ENCODE measurements around the gene SEMA3B. TPM values are rescaled to one million over a fixed set of nuclear protein-coding genes. Genes with fewer than 3 reads are reported as not detected.

SEMA3B gene
- total RNA-seq, 1 experiment from 2014 or later, result 21.8 TPM

- Mint-ChIP-seq H3K9me3 (ENCODE audit: unreplicated experiment) (no peaks in the 10 kb centered on the region), H3K36me3 (ENCODE audit: insufficient read depth, unreplicated experiment) (peaks cover 28% of the 10 kb centered on the region), H3K27ac (ENCODE audit: unreplicated experiment) (no peak overlapping the region), H3K27me3 (ENCODE audit: insufficient read depth, unreplicated experiment) (no peaks in the 10 kb centered on the region), H3K4me3 (ENCODE audit: unreplicated experiment) (no peak overlapping the region), H3K4me1 (ENCODE audit: low read depth, unreplicated experiment) (peaks cover 22% of the 10 kb centered on the region)
- intact Hi-C loops (cut with micrococcal nuclease; ENCODE audit: unreplicated experiment), result no loop called here
- ChIA-PET CTCF (no interaction called here), POLR2A (no interaction called here)
- H3K4me3 ChIP-seq (ENCODE audit: low read depth, low read length), result no peak overlapping the region
- H3K4me1 ChIP-seq, result peaks cover 19% of the 10 kb centered on the region
- no peak for DNase-seq
- no peak for TF ChIP-seq CTCF (IDR thresholded peaks at IDR 0.05; ENCODE audit: insufficient read depth in 1 of 2, low read depth in 1 of 2, low read length in 1 of 2, severe bottlenecking in 1 of 2, unreplicated experiment in 1 of 2)
- H3K27me3 ChIP-seq (replicated peaks; ENCODE audit: control insufficient read depth, insufficient read depth, low read length), result no peaks in the 10 kb centered on the region
- no peaks in the 10 kb centered on the region for H3K36me3 ChIP-seq (ENCODE audit: control insufficient read depth, insufficient read depth, low read length)
- no TSS peak for BruUV-seq (replicated peaks)
- H3K9me3 ChIP-seq, result no peaks in the 10 kb centered on the region
Observed at GRCh38 chr3:50295553-50296431, 26.8 kb downstream of the SEMA3B start.

- no peaks in the 10 kb centered on the region for H3K36me3 ChIP-seq (ENCODE audit: control insufficient read depth, insufficient read depth, low read length)
- Mint-ChIP-seq H3K36me3 (ENCODE audit: insufficient read depth, unreplicated experiment) (peaks cover 19% of the 10 kb centered on the region), H3K4me3 (ENCODE audit: unreplicated experiment) (no peak overlapping the region), H3K9me3 (ENCODE audit: unreplicated experiment) (no peaks in the 10 kb centered on the region), H3K27me3 (ENCODE audit: insufficient read depth, unreplicated experiment) (no peaks in the 10 kb centered on the region), H3K27ac (ENCODE audit: unreplicated experiment) (no peak overlapping the region), H3K4me1 (ENCODE audit: low read depth, unreplicated experiment) (peaks cover 16% of the 10 kb centered on the region)
- peaks cover 19% of the 10 kb centered on the region for H3K4me1 ChIP-seq
- no peak overlapping the region for H3K4me3 ChIP-seq (ENCODE audit: low read depth, low read length)
- no TSS peak for BruUV-seq (replicated peaks)
- POLR2A ChIA-PET, result no interaction called here
- DNase-seq, result no peak
- intact Hi-C loops (cut with micrococcal nuclease; ENCODE audit: unreplicated experiment), result no loop called here
- CTCF ChIA-PET, result no interaction called here
- H3K27me3 ChIP-seq (replicated peaks; ENCODE audit: control insufficient read depth, insufficient read depth, low read length), result no peaks in the 10 kb centered on the region
- no peak for TF ChIP-seq CTCF (IDR thresholded peaks at IDR 0.05; ENCODE audit: insufficient read depth in 1 of 2, low read depth in 1 of 2, low read length in 1 of 2, severe bottlenecking in 1 of 2, unreplicated experiment in 1 of 2)
- H3K9me3 ChIP-seq, result no peaks in the 10 kb centered on the region
Observed at GRCh38 chr3:50296721-50297383, 27.9 kb downstream of the SEMA3B start.

- intact Hi-C loops (cut with micrococcal nuclease; ENCODE audit: unreplicated experiment), result no loop called here
- H3K9me3 ChIP-seq, result no peaks in the 10 kb centered on the region
- no peak overlapping the region for H3K4me3 ChIP-seq (ENCODE audit: low read depth, low read length)
- ChIA-PET CTCF (no interaction called here), POLR2A (no interaction called here)
- no peaks in the 10 kb centered on the region for H3K9me3 Mint-ChIP-seq (ENCODE audit: unreplicated experiment)
- TF ChIP-seq CTCF (IDR thresholded peaks at IDR 0.05; ENCODE audit: insufficient read depth in 1 of 2, low read depth in 1 of 2, low read length in 1 of 2, severe bottlenecking in 1 of 2, unreplicated experiment in 1 of 2), result no peak
- no peak overlapping the region for H3K4me3 Mint-ChIP-seq (ENCODE audit: unreplicated experiment)
- H3K27me3 Mint-ChIP-seq (ENCODE audit: insufficient read depth, unreplicated experiment), result no peaks in the 10 kb centered on the region
- H3K27me3 ChIP-seq (replicated peaks; ENCODE audit: control insufficient read depth, insufficient read depth, low read length), result no peaks in the 10 kb centered on the region
- H3K4me1 Mint-ChIP-seq (ENCODE audit: low read depth, unreplicated experiment), result peaks cover 15% of the 10 kb centered on the region
- BruUV-seq (replicated peaks), result no TSS peak
- H3K27ac Mint-ChIP-seq (ENCODE audit: unreplicated experiment), result no peak overlapping the region
- H3K36me3 ChIP-seq (ENCODE audit: control insufficient read depth, insufficient read depth, low read length), result no peaks in the 10 kb centered on the region; the same call in 1 of the 2 replicates
- peak in 1 of 2 experiments; percentile 26 for DNase-seq
- peaks cover 19% of the 10 kb centered on the region for H3K4me1 ChIP-seq
- H3K36me3 Mint-ChIP-seq (ENCODE audit: insufficient read depth, unreplicated experiment), result peaks cover 15% of the 10 kb centered on the region
Observed at GRCh38 chr3:50297384-50297775, 28.4 kb downstream of the SEMA3B start.

Measured in Caco-2 (cell line).